Fibroblast of lung (primary cell): Measurements from ENCODE around the gene ATP5MC2. TPM values are rescaled to one million over a fixed set of nuclear protein-coding genes. Genes with fewer than 3 reads are reported as not detected.

Source experiments
- DNase-seq, 2 donors: peaks; one replicate each; pipeline versions ENCODE4 v3.0.0 to v3.0.0-alpha.2; 2010; ENCODE audit warnings: low read depth in 2 of 2
- H2AFZ ChIP-seq: 2 replicates; pipeline ENCODE4 v1.5.1; 2012; ENCODE audit warnings: low read length, control low read depth, inconsistent platforms
- H3K27ac ChIP-seq: 2 replicates; pipeline ENCODE4 v1.5.1; 2011; ENCODE audit warnings: low read length, control low read depth; ENCODE audit not compliant: insufficient read depth
- H3K27me3 ChIP-seq: 2 replicates; pipeline ENCODE4 v1.5.1; 2011; ENCODE audit warnings: mild to moderate bottlenecking, low read length; ENCODE audit not compliant: control insufficient read depth, insufficient read depth
- H3K36me3 ChIP-seq: 2 replicates; pipeline ENCODE4 v1.5.1; 2011; ENCODE audit warnings: low read length; ENCODE audit not compliant: control insufficient read depth, insufficient read depth
- H3K4me1 ChIP-seq: 2 replicates; pipeline ENCODE4 v1.5.1; 2011; ENCODE audit warnings: low read length; ENCODE audit not compliant: control insufficient read depth, insufficient read depth; ENCODE audit errors: extremely low read depth
- H3K4me2 ChIP-seq: 2 replicates; pipeline ENCODE4 v1.5.1; 2011; ENCODE audit warnings: low read length, control low read depth; ENCODE audit not compliant: insufficient read depth; ENCODE audit errors: extremely low read depth
- H3K4me3 ChIP-seq, 4 experiments: fragments of 200-600 bp in 1 of 4; sonication (generic) in 1 of 4; replicated peaks in 1 of 4; 2 replicates each; pipeline ENCODE4 v1.5.1; 2011 to 2016; ENCODE audit warnings: low read length in 4 of 4, low read depth in 3 of 4, mild to moderate bottlenecking in 3 of 4, control low read depth in 2 of 4, inconsistent platforms in 1 of 4, mixed read lengths in 1 of 4; ENCODE audit not compliant: insufficient read depth in 1 of 4; ENCODE audit errors: control extremely low read depth in 1 of 4
- H3K79me2 ChIP-seq: 2 replicates; pipeline ENCODE4 v1.5.1; 2012; ENCODE audit warnings: mild to moderate bottlenecking, low read length, inconsistent platforms; ENCODE audit not compliant: control insufficient read depth, insufficient read depth
- H3K9ac ChIP-seq: 2 replicates; pipeline ENCODE4 v1.5.1; 2011; ENCODE audit warnings: mild to moderate bottlenecking, low read length, control low read depth; ENCODE audit not compliant: insufficient read depth
- H3K9me3 ChIP-seq: 2 replicates; pipeline ENCODE4 v1.5.1; 2012; ENCODE audit warnings: low read depth, low read length; ENCODE audit not compliant: control insufficient read depth, insufficient read depth
- H4K20me1 ChIP-seq: 2 replicates; pipeline ENCODE4 v1.5.1; 2011; ENCODE audit warnings: low read length; ENCODE audit not compliant: control insufficient read depth, insufficient read depth; ENCODE audit errors: extremely low read depth
- EZH2 ChIP-seq: IDR thresholded peaks from 2 replicates; pipeline ENCODE4 v1.5.1; 2012; ENCODE audit warnings: low read length, control low read depth, mild to moderate bottlenecking; ENCODE audit errors: missing control alignments
- polyA plus RNA-seq, 2 donors: library from polyadenylated mRNA; depleted of rRNA in 1 of 2; stranded (reverse) in 1 of 2; unstranded in 1 of 2; fragments of >200 nt; gene quantifications; 2 replicates each; pipeline ENCODE4 v1.2.1, GENCODE V29; 2011 to 2012; ENCODE audit warnings: missing spikeins in 1 of 2
- total RNA-seq: library from RNA; depleted of rRNA; stranded (reverse); fragments of >200 nt; gene quantifications from 2 replicates; pipeline ENCODE4 v1.2.1, GENCODE V29; 2014
- TF ChIP-seq, protein P1 (sequence below), 2 donors: IDR thresholded peaks in 1 of 2; conservative IDR thresholded peaks in 1 of 2; 1 replicate in 1 of 2; 2 replicates in 1 of 2; pipeline ENCODE4 v1.5.1; 2011 to 2012; ENCODE audit warnings: low read length in 2 of 2, control low read depth in 1 of 2, inconsistent platforms in 1 of 2, low read depth in 1 of 2, mild to moderate bottlenecking in 1 of 2

ATP5MC2 gene
- total and polyA plus RNA-seq, 2 donors (not counting 1 experiment from before 2014, with no cell fraction given) = 148 to 232 TPM

DNA sequence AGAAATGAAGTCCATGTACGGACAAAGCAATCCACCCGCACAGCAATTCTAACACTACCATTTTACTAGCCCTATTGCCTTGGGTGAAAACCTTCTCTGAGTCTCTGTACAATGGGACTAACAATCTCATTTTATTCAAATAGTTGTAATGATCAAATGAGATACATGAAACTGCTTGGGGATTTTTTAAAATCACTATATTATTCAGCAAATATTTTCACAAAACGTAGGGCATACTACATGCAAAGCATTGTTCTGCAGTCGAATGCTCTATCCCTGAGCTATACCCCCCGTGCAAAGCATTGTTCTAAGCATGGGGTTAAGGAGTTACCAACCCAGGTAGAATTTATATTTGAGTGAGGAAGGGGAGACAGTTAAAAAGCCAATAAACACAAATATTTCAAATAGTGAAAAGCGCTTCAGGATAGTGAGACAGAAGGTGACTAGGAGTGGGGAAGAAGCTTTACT is 49.1 kb downstream of the ATP5MC2 start:
- no peaks in the 10 kb centered on the region for H3K4me1 ChIP-seq
- no peak for DNase-seq
- TF ChIP-seq, protein P1, sequence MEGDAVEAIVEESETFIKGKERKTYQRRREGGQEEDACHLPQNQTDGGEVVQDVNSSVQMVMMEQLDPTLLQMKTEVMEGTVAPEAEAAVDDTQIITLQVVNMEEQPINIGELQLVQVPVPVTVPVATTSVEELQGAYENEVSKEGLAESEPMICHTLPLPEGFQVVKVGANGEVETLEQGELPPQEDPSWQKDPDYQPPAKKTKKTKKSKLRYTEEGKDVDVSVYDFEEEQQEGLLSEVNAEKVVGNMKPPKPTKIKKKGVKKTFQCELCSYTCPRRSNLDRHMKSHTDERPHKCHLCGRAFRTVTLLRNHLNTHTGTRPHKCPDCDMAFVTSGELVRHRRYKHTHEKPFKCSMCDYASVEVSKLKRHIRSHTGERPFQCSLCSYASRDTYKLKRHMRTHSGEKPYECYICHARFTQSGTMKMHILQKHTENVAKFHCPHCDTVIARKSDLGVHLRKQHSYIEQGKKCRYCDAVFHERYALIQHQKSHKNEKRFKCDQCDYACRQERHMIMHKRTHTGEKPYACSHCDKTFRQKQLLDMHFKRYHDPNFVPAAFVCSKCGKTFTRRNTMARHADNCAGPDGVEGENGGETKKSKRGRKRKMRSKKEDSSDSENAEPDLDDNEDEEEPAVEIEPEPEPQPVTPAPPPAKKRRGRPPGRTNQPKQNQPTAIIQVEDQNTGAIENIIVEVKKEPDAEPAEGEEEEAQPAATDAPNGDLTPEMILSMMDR (conservative IDR thresholded peaks at IDR 0.05 in 1 of 2, IDR thresholded peaks at IDR 0.05 in 1 of 2; ENCODE audit: low read depth in 1 of 2, low read length in 2 of 2) = no peak
- no peak for TF ChIP-seq EZH2

DNA sequence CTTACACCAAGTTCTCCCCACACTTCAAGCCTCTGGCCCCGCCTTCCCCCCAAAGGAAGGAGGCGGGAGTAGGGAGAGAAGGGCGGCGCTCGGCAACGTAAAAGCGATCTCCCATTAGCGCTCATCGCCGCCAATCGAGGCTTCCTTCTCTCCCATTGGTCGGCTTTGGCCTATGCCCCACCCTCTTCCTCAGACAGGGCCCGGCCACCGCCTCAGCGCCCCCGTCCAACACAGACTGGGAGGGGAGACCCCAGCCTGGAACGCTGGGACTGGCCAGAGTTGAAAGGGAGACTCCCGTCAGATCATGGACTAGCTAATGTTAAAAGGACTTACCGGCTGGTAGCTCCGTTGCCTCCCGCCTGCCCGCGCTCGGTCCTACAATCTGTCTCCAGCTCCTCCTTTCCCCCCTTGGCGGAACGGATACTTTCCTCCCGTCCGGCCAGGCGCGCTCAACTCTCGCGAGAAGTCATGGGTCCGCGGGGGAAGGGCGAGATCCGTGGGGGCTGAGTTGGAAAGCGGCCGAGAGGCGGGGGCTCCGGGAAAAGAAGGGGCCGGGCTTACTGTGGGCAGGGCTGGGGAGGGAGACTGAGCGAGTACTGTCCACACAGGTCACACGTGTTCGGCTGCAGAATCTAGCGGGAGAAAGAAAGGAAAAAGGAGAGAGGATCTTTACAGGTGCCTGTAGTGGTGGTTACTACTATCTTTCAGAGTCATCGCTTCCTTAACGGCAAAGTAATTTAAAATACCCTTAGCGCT is 49.8 kb downstream of the ATP5MC2 start, which contains the start of gene ATF7:
Gene ATF7, minus strand, starts transcription at position 437 of the 756 bp plus-strand sequence. CDS start 25,382 bp downstream, outside the sequence.
- Histone ChIP-seq H3K4me1 (no peaks in the 10 kb centered on the region), H4K20me1 (no peaks in the 10 kb centered on the region), H3K9me3 (no peaks in the 10 kb centered on the region), H3K9ac (peak within 1 kb of the TSS; percentile 96), H2AFZ (peak within 1 kb of the TSS; percentile 98), H3K4me3 (peak within 1 kb of the TSS; percentile 72 to 100 (median 80)), H3K4me2 (peak within 1 kb of the TSS; percentile 91), H3K27ac (peak within 1 kb of the TSS; percentile 97), H3K36me3 (no peaks in the 10 kb centered on the region), H3K27me3 (no peaks in the 10 kb centered on the region), H3K79me2 (peaks cover 46% of the 10 kb centered on the region)
- TF ChIP-seq, protein P1 (conservative IDR thresholded peaks at IDR 0.05 in 1 of 2, IDR thresholded peaks at IDR 0.05 in 1 of 2; ENCODE audit: low read depth in 1 of 2, low read length in 2 of 2) = no peak
- no peak for TF ChIP-seq EZH2
- peak; percentile 96 to 98 for DNase-seq

More for the DNA sequence above, 49.1 kb downstream of the ATP5MC2 start:
- H3K9me3 ChIP-seq = no peaks in the 10 kb centered on the region
- H3K36me3 ChIP-seq = no peaks in the 10 kb centered on the region
- peak overlapping the region; percentile 72 to 100 (median 80) for H3K4me3 ChIP-seq
- peak overlapping the region; percentile 91 for H3K4me2 ChIP-seq
- no peak overlapping the region for H3K9ac ChIP-seq
- H3K27ac ChIP-seq = no peak overlapping the region
- H3K27me3 ChIP-seq = no peaks in the 10 kb centered on the region
- no peaks in the 10 kb centered on the region for H4K20me1 ChIP-seq
- H2AFZ ChIP-seq = peak overlapping the region; percentile 91
- H3K79me2 ChIP-seq = peaks cover 39% of the 10 kb centered on the region

DNA sequence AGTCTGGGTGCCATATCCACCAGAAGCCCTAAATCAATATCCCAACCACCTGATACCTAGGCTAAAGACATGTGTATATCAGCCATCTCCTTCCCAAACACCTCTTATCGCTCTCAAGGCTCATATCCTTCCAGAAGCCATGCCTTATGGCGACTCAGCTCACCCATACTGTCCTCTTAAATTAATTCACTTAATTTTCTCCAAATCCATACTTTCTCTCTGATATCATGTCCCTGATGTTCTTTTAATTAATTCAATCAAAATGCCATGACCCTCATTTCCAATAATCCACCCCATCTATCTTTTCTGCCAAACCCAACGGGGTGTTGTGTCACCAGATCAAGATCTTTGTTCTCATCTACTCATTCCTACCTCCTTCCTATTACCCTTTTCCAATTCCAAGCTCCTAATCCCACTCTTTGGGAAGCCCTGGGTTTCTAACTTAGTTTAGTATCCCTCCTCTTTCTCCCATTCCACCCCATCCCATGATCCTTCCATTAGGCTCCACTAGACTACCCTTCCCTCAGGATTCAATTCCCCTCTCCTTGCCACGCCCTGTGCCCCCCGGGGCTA is 50.4 kb downstream of the ATP5MC2 start:
- H3K4me2 ChIP-seq = peak overlapping the region; percentile 81
- no peaks in the 10 kb centered on the region for H3K36me3 ChIP-seq
- TF ChIP-seq, protein P1 (conservative IDR thresholded peaks at IDR 0.05 in 1 of 2, IDR thresholded peaks at IDR 0.05 in 1 of 2; ENCODE audit: low read depth in 1 of 2, low read length in 2 of 2) = no peak
- TF ChIP-seq EZH2 = no peak
- H3K9me3 ChIP-seq = no peaks in the 10 kb centered on the region
- DNase-seq = no peak
- peak overlapping the region; percentile 37 for H2AFZ ChIP-seq
- H3K79me2 ChIP-seq = peaks cover 50% of the 10 kb centered on the region
- no peaks in the 10 kb centered on the region for H3K27me3 ChIP-seq
- peak overlapping the region; percentile 72 to 100 (median 80) for H3K4me3 ChIP-seq
- peak overlapping the region; percentile 97 for H3K27ac ChIP-seq
- H3K4me1 ChIP-seq = no peaks in the 10 kb centered on the region
- no peaks in the 10 kb centered on the region for H4K20me1 ChIP-seq
- peak overlapping the region; percentile 51 for H3K9ac ChIP-seq
